ENCODE results near the gene CAPN13.

The CAPN13 gene

DNA sequence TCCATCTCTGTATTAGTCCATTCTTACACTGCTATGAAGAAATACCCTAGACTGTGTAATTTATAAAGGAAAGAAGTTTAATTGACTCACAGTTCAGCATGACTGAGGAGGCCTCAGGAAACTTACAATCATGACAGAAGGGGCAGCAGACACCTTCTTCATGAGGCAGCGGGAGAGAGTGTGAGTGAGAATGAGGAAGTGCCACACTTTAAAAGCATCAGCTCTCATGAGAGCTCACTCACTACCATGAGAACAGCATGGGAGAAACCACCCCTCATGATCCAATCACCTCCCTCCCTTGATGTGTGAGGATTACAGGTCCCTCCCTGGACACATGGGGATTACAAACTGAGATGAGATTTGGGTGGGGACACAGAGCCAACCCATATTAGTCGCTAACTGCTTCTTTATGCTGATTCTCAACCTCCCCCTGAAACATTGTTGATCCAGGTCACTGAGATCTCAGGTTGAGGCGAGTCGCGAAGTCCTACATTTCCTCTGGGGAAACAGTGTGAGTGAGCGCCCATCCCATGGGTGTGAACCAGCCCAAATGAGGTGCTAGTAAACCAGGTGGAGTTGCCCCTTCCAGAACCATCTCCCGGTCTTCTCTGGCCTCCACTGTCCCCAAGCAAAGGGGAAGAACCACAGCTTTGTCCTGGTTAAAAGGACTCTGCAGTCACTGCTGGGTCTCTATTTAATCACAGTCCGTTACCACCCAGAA, 123.8 kb downstream of the CAPN13 start:
- no peak overlapping the region for H3K4me2 ChIP-seq (ENCODE audit: low read length)
- no peak overlapping the region for H3K4me3 ChIP-seq (ENCODE audit: low read length)
- H3K27me3 ChIP-seq (ENCODE audit: control insufficient read depth, insufficient read depth, low read length): no peaks in the 10 kb centered on the region
- H3K9ac ChIP-seq (ENCODE audit: low read depth, low read length): no peak overlapping the region
- H3K4me1 ChIP-seq (ENCODE audit: control insufficient read depth, insufficient read depth, low read length): no peaks in the 10 kb centered on the region
- H3K9me3 ChIP-seq (replicated peaks; ENCODE audit: low read length): no peaks in the 10 kb centered on the region
- H3K36me3 ChIP-seq (ENCODE audit: insufficient read depth, low read length): no peaks in the 10 kb centered on the region

GRCh38 chr2:30681022-30681421, 126.2 kb downstream of the CAPN13 start:
- Histone ChIP-seq H3K9me3 (replicated peaks; ENCODE audit: low read length) (no peaks in the 10 kb centered on the region), H3K4me2 (ENCODE audit: low read length) (no peak overlapping the region), H3K4me1 (ENCODE audit: control insufficient read depth, insufficient read depth, low read length) (no peaks in the 10 kb centered on the region), H3K9ac (ENCODE audit: low read depth, low read length) (no peak overlapping the region), H3K36me3 (ENCODE audit: insufficient read depth, low read length) (no peaks in the 10 kb centered on the region), H3K4me3 (ENCODE audit: low read length) (no peak overlapping the region), H3K27me3 (ENCODE audit: control insufficient read depth, insufficient read depth, low read length) (no peaks in the 10 kb centered on the region)

- Histone ChIP-seq H3K9me3 (replicated peaks; ENCODE audit: low read length) (no peaks in the 10 kb centered on the region), H3K36me3 (ENCODE audit: insufficient read depth, low read length) (no peaks in the 10 kb centered on the region), H3K4me2 (ENCODE audit: low read length) (no peak overlapping the region), H3K9ac (ENCODE audit: low read depth, low read length) (no peak overlapping the region), H3K4me3 (ENCODE audit: low read length) (no peak overlapping the region), H3K4me1 (ENCODE audit: control insufficient read depth, insufficient read depth, low read length) (no peaks in the 10 kb centered on the region), H3K27me3 (ENCODE audit: control insufficient read depth, insufficient read depth, low read length) (no peaks in the 10 kb centered on the region)
Measured at GRCh38 chr2:30680121-30680520, 127.1 kb downstream of the CAPN13 start.

- H3K36me3 ChIP-seq (ENCODE audit: insufficient read depth, low read length): no peaks in the 10 kb centered on the region
- H3K4me3 ChIP-seq (ENCODE audit: low read length): no peak overlapping the region
- no peaks in the 10 kb centered on the region for H3K4me1 ChIP-seq (ENCODE audit: control insufficient read depth, insufficient read depth, low read length)
- no peaks in the 10 kb centered on the region for H3K27me3 ChIP-seq (ENCODE audit: control insufficient read depth, insufficient read depth, low read length)
- no peaks in the 10 kb centered on the region for H3K9me3 ChIP-seq (replicated peaks; ENCODE audit: low read length)
- H3K9ac ChIP-seq (ENCODE audit: low read depth, low read length): no peak overlapping the region
- no peak overlapping the region for H3K4me2 ChIP-seq (ENCODE audit: low read length)
Measured at GRCh38 chr2:30679426-30680088, 127.7 kb downstream of the CAPN13 start.

- Histone ChIP-seq H3K9ac (ENCODE audit: low read depth, low read length) (no peak overlapping the region), H3K4me1 (ENCODE audit: control insufficient read depth, insufficient read depth, low read length) (no peaks in the 10 kb centered on the region), H3K9me3 (replicated peaks; ENCODE audit: low read length) (no peaks in the 10 kb centered on the region), H3K4me3 (ENCODE audit: low read length) (no peak overlapping the region), H3K27me3 (ENCODE audit: control insufficient read depth, insufficient read depth, low read length) (no peaks in the 10 kb centered on the region), H3K4me2 (ENCODE audit: low read length) (no peak overlapping the region), H3K36me3 (ENCODE audit: insufficient read depth, low read length) (no peaks in the 10 kb centered on the region)
Measured at GRCh38 chr2:30678410-30679137, 128.7 kb downstream of the CAPN13 start.

GRCh38 chr2:30677861-30678385, 129.3 kb downstream of the CAPN13 start:
- Histone ChIP-seq H3K4me1 (ENCODE audit: control insufficient read depth, insufficient read depth, low read length) (no peaks in the 10 kb centered on the region), H3K9me3 (replicated peaks; ENCODE audit: low read length) (no peaks in the 10 kb centered on the region), H3K36me3 (ENCODE audit: insufficient read depth, low read length) (no peaks in the 10 kb centered on the region), H3K9ac (ENCODE audit: low read depth, low read length) (no peak overlapping the region), H3K4me3 (ENCODE audit: low read length) (no peak overlapping the region), H3K4me2 (ENCODE audit: low read length) (no peak overlapping the region), H3K27me3 (ENCODE audit: control insufficient read depth, insufficient read depth, low read length) (no peaks in the 10 kb centered on the region)

DNA sequence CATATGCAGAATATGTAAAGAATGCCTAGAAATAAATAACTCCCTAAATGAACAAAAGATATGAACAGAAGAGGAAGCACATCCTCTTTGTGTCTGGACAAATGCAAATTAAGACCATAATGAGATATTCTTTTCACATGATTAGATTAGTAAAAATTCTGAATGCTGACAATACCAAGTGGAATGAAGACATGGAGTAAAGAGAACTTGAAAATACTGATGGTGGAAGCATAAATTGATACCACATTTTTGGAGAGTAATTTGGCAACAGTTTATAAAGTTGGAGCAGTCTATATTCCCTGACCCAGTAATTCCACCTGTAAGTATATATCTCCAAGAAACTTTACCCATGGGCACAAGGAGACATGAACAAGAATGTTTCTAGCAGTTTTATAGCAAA, 130.0 kb downstream of the CAPN13 start:
- Histone ChIP-seq H3K4me2 (ENCODE audit: low read length) (no peak overlapping the region), H3K36me3 (ENCODE audit: insufficient read depth, low read length) (no peaks in the 10 kb centered on the region), H3K9me3 (replicated peaks; ENCODE audit: low read length) (no peaks in the 10 kb centered on the region), H3K27me3 (ENCODE audit: control insufficient read depth, insufficient read depth, low read length) (no peaks in the 10 kb centered on the region), H3K9ac (ENCODE audit: low read depth, low read length) (no peak overlapping the region), H3K4me1 (ENCODE audit: control insufficient read depth, insufficient read depth, low read length) (no peaks in the 10 kb centered on the region), H3K4me3 (ENCODE audit: low read length) (no peak overlapping the region)

DNA sequence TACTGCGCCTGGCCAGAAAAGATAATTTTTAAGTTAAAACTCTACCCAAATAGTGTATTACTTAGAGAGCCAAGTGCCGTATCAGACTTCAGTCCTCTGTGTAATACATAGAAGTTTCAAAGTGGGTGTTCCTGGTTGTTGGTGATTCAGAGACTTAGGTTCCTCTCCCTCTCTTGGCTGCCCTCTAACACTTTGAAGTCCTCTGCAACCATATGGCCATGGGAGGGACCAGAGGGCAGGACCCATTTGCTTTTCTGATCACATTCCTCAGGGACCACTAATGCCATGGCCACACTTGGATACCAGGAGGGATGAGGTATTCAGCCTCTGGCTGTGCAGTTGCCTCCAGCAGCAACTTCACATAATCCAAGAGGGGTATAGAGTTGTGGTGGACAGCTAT, 131.5 kb downstream of the CAPN13 start:
- Histone ChIP-seq H3K4me1 (ENCODE audit: control insufficient read depth, insufficient read depth, low read length) (no peaks in the 10 kb centered on the region), H3K4me3 (ENCODE audit: low read length) (no peak overlapping the region), H3K9ac (ENCODE audit: low read depth, low read length) (no peak overlapping the region), H3K4me2 (ENCODE audit: low read length) (no peak overlapping the region), H3K27me3 (ENCODE audit: control insufficient read depth, insufficient read depth, low read length) (no peaks in the 10 kb centered on the region), H3K36me3 (ENCODE audit: insufficient read depth, low read length) (no peaks in the 10 kb centered on the region), H3K9me3 (replicated peaks; ENCODE audit: low read length) (no peaks in the 10 kb centered on the region)

DNA sequence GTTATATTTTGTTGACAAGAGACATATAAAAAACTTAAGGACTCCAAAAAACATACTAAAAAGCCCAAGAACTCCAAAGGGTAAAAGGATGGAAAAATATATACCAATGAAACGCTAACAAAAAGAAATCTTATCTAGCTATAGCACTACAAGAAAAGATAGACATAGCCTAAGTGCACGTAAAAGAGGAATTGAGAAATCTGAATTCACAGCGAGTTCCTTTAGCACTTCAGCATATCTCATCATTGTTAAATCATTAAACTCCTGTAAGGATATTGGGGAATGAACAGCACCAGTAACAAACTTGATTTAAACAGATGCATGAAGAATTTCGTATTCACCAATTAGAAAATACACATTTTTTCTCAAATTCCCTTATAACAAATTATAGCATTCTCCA, 134.1 kb downstream of the CAPN13 start:
- Histone ChIP-seq H3K4me3 (ENCODE audit: low read length) (no peak overlapping the region), H3K4me2 (ENCODE audit: low read length) (no peak overlapping the region), H3K9me3 (replicated peaks; ENCODE audit: low read length) (no peaks in the 10 kb centered on the region), H3K9ac (ENCODE audit: low read depth, low read length) (no peak overlapping the region), H3K4me1 (ENCODE audit: control insufficient read depth, insufficient read depth, low read length) (no peaks in the 10 kb centered on the region), H3K27me3 (ENCODE audit: control insufficient read depth, insufficient read depth, low read length) (no peaks in the 10 kb centered on the region), H3K36me3 (ENCODE audit: insufficient read depth, low read length) (no peaks in the 10 kb centered on the region)
